Glomerular endothelial cell (primary cell): ENCODE results near the gene TNFRSF1B. TPM values are rescaled to one million over a fixed set of nuclear protein-coding genes. Genes with fewer than 3 reads are reported as not detected.

Experiments used
- DNase-seq: peaks from one replicate; pipeline ENCODE4 v3.0.0-alpha.2; 2011; ENCODE audit warnings: low read depth, low spot score; ENCODE audit errors: extremely low read depth
- total RNA-seq: library from RNA; depleted of rRNA; stranded (reverse); fragments of >200 nt; gene quantifications from 2 replicates; pipeline ENCODE4 v1.2.3, GENCODE V29; 2015

TNFRSF1B gene
- 11.0 and 31.9 TPM in 2 replicates for total RNA-seq

GRCh38 chr1:12166834-12167492 is at the start of gene TNFRSF1B:
Gene TNFRSF1B (plus strand): TSS chr1:12166991. CDS start chr1:12167092, 101 bp downstream.
- no peak for DNase-seq

- DNase-seq = no peak
Observed at GRCh38 chr1:12121212-12122003, 45.4 kb upstream of the TNFRSF1B start.

- DNase-seq = no peak
Observed at GRCh38 chr1:12123172-12123571, 43.6 kb upstream of the TNFRSF1B start.

GRCh38 chr1:12124693-12125421 is 41.9 kb upstream of the TNFRSF1B start:
- no peak for DNase-seq

GRCh38 chr1:12125422-12126355 is 41.1 kb upstream of the TNFRSF1B start:
- no peak for DNase-seq

- DNase-seq = no peak
Observed at GRCh38 chr1:12126781-12127180, 40.0 kb upstream of the TNFRSF1B start.

- DNase-seq = no peak
Observed at GRCh38 chr1:12127206-12127810, 39.5 kb upstream of the TNFRSF1B start.

- DNase-seq = no peak
Observed at GRCh38 chr1:12128120-12128519, 38.7 kb upstream of the TNFRSF1B start.

GRCh38 chr1:12129624-12130023 is 37.2 kb upstream of the TNFRSF1B start:
- DNase-seq = no peak

GRCh38 chr1:12130466-12131130 is 36.2 kb upstream of the TNFRSF1B start:
- DNase-seq = no peak

GRCh38 chr1:12132078-12132477 is 34.7 kb upstream of the TNFRSF1B start:
- no peak for DNase-seq

GRCh38 chr1:12134716-12135115 is 32.1 kb upstream of the TNFRSF1B start:
- no peak for DNase-seq

GRCh38 chr1:12135612-12136011 is 31.2 kb upstream of the TNFRSF1B start:
- no peak for DNase-seq

- no peak for DNase-seq
Observed at GRCh38 chr1:12136916-12137610, 29.7 kb upstream of the TNFRSF1B start.

- no peak for DNase-seq
Observed at GRCh38 chr1:12138196-12139168, 28.3 kb upstream of the TNFRSF1B start.

GRCh38 chr1:12140016-12140415 is 26.8 kb upstream of the TNFRSF1B start:
- no peak for DNase-seq

GRCh38 chr1:12140515-12141162 is 26.2 kb upstream of the TNFRSF1B start:
- no peak for DNase-seq
